ENCODE data around the gene XYLT1.

Gene XYLT1

GRCh38 chr16:17215936-17216335, 254.8 kb downstream of the XYLT1 start:
- no peak for DNase-seq

GRCh38 chr16:17215306-17215705, 255.5 kb downstream of the XYLT1 start:
- DNase-seq = no peak

- no peak for DNase-seq
Measured at GRCh38 chr16:17213974-17214373, 256.8 kb downstream of the XYLT1 start.

- no peak for DNase-seq
Measured at GRCh38 chr16:17213025-17213424, 257.7 kb downstream of the XYLT1 start.

- DNase-seq = no peak
Measured at GRCh38 chr16:17212606-17213005, 258.2 kb downstream of the XYLT1 start.

- peak; percentile 54 to 86 for DNase-seq
Measured at GRCh38 chr16:17211797-17212196, 259.0 kb downstream of the XYLT1 start.

- DNase-seq = peak in 1 of 2 experiments; percentile 5
Measured at GRCh38 chr16:17206712-17207111, 264.0 kb downstream of the XYLT1 start.

- DNase-seq = no peak
Measured at GRCh38 chr16:17205279-17206211, 265.2 kb downstream of the XYLT1 start.

GRCh38 chr16:17204644-17205043, 266.1 kb downstream of the XYLT1 start:
- DNase-seq = no peak

GRCh38 chr16:17204206-17204605, 266.6 kb downstream of the XYLT1 start:
- no peak for DNase-seq

- no peak for DNase-seq
Measured at GRCh38 chr16:17203424-17203823, 267.3 kb downstream of the XYLT1 start.

GRCh38 chr16:17199135-17199534, 271.6 kb downstream of the XYLT1 start:
- DNase-seq = no peak

- no peak for DNase-seq
Measured at GRCh38 chr16:17196526-17196925, 274.2 kb downstream of the XYLT1 start.

- DNase-seq = peak; percentile 32 to 73
Measured at GRCh38 chr16:17194190-17194780, 276.5 kb downstream of the XYLT1 start.

- DNase-seq = peak; percentile 55 to 83
Measured at GRCh38 chr16:17193566-17194100, 277.1 kb downstream of the XYLT1 start.

GRCh38 chr16:17184026-17184425, 286.7 kb downstream of the XYLT1 start:
- DNase-seq = no peak

- no peak for DNase-seq
Measured at GRCh38 chr16:17177959-17178905, 292.5 kb downstream of the XYLT1 start.

GRCh38 chr16:17177242-17177958, 293.4 kb downstream of the XYLT1 start:
- DNase-seq = peak in 1 of 2 experiments; percentile 28

GRCh38 chr16:17176199-17176598, 294.6 kb downstream of the XYLT1 start:
- DNase-seq = no peak

- no peak for DNase-seq
Measured at GRCh38 chr16:17173281-17173680, 297.5 kb downstream of the XYLT1 start.

- no peak for DNase-seq
Measured at GRCh38 chr16:17171250-17172143, 299.3 kb downstream of the XYLT1 start.
